Measurements from ENCODE around the gene ARHGAP27. TPM values are rescaled to one million over a fixed set of nuclear protein-coding genes. Genes with fewer than 3 reads are reported as not detected.
A peak's percentile ranks its signal among the peaks of the same experiment; 100 is the strongest.

Gene ARHGAP27
- total RNA-seq, 1 experiment from 2014 or later: 12.9 TPM

DNA sequence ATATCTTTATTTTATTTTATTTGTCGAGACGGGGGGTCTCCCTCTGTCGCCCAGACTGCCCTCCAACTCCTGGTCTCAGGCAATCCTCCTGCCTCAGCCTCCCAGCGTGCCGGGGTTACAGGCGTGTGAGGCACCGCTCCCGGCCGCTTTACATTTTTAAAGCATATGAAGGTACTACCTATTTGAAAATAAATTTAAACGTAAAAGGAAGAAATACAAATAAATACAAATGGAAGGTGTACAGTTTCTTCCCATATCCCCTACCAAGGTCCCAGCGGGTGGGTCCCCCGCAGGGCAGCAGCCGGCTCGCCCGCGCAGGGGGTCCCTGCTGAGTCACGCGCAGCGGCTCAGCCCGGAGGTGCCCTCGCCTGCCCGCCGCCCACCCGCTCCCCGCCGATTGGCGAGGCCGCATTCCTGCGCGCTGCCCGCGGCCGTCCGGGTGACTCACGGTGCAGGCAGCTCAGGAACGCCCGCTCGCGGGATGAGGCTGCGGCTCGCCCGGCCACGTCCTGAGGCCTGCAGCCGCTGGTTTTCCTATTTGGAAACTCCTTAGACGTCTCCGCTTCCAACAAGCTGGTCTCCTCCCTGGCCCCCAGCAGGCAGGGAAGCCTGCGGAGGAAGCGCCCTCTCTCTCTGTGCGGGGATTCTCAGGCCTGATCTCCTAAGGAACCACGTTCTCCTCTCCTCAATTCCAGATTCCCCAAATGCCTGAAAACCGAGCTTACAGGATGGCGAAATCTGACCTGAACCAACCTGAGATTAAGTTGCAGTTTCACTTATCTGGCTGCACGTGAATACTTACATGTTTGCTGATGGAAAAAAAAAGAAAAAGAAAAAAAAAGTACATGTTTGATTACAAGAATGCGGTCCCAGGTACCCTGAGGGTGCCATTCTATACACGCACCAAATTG lies 61.0 kb downstream of the ARHGAP27 start (continued):
- TF ChIP-seq, protein P1, sequence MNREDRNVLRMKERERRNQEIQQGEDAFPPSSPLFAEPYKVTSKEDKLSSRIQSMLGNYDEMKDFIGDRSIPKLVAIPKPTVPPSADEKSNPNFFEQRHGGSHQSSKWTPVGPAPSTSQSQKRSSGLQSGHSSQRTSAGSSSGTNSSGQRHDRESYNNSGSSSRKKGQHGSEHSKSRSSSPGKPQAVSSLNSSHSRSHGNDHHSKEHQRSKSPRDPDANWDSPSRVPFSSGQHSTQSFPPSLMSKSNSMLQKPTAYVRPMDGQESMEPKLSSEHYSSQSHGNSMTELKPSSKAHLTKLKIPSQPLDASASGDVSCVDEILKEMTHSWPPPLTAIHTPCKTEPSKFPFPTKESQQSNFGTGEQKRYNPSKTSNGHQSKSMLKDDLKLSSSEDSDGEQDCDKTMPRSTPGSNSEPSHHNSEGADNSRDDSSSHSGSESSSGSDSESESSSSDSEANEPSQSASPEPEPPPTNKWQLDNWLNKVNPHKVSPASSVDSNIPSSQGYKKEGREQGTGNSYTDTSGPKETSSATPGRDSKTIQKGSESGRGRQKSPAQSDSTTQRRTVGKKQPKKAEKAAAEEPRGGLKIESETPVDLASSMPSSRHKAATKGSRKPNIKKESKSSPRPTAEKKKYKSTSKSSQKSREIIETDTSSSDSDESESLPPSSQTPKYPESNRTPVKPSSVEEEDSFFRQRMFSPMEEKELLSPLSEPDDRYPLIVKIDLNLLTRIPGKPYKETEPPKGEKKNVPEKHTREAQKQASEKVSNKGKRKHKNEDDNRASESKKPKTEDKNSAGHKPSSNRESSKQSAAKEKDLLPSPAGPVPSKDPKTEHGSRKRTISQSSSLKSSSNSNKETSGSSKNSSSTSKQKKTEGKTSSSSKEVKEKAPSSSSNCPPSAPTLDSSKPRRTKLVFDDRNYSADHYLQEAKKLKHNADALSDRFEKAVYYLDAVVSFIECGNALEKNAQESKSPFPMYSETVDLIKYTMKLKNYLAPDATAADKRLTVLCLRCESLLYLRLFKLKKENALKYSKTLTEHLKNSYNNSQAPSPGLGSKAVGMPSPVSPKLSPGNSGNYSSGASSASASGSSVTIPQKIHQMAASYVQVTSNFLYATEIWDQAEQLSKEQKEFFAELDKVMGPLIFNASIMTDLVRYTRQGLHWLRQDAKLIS (CRISPR knock-in tag; IDR thresholded peaks at IDR 0.05; ENCODE audit: borderline replicate concordance): no peak
- TF ChIP-seq, protein P2, sequence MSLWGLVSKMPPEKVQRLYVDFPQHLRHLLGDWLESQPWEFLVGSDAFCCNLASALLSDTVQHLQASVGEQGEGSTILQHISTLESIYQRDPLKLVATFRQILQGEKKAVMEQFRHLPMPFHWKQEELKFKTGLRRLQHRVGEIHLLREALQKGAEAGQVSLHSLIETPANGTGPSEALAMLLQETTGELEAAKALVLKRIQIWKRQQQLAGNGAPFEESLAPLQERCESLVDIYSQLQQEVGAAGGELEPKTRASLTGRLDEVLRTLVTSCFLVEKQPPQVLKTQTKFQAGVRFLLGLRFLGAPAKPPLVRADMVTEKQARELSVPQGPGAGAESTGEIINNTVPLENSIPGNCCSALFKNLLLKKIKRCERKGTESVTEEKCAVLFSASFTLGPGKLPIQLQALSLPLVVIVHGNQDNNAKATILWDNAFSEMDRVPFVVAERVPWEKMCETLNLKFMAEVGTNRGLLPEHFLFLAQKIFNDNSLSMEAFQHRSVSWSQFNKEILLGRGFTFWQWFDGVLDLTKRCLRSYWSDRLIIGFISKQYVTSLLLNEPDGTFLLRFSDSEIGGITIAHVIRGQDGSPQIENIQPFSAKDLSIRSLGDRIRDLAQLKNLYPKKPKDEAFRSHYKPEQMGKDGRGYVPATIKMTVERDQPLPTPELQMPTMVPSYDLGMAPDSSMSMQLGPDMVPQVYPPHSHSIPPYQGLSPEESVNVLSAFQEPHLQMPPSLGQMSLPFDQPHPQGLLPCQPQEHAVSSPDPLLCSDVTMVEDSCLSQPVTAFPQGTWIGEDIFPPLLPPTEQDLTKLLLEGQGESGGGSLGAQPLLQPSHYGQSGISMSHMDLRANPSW (CRISPR knock-in tag; conservative IDR thresholded peaks at IDR 0.05; ENCODE audit: low read depth): no peak
- no peak for TF ChIP-seq TCF7 (CRISPR knock-in tag; IDR thresholded peaks at IDR 0.05; ENCODE audit: low read depth)
- 0 out of 2 replicates have a peak, but pooled peaks have one; percentile 41 for TF ChIP-seq RELA (CRISPR knock-in tag; IDR thresholded peaks at IDR 0.05; ENCODE audit: borderline replicate concordance)
- TF ChIP-seq ZNF423 (CRISPR knock-in tag; IDR thresholded peaks at IDR 0.05): peak; percentile 99
- TF ChIP-seq AR (CRISPR knock-in tag; IDR thresholded peaks at IDR 0.05): no peak
- TF ChIP-seq FOXK1 (CRISPR knock-in tag; IDR thresholded peaks at IDR 0.05): peak; percentile 32; the same call in 1 of the 2 replicates
- TF ChIP-seq ZNF317 (CRISPR knock-in tag; IDR thresholded peaks at IDR 0.05; ENCODE audit: borderline replicate concordance, low read depth): no peak
- no peak for TF ChIP-seq ELF4 (CRISPR knock-in tag; IDR thresholded peaks at IDR 0.05; ENCODE audit: low read depth)
- TF ChIP-seq, protein P3, sequence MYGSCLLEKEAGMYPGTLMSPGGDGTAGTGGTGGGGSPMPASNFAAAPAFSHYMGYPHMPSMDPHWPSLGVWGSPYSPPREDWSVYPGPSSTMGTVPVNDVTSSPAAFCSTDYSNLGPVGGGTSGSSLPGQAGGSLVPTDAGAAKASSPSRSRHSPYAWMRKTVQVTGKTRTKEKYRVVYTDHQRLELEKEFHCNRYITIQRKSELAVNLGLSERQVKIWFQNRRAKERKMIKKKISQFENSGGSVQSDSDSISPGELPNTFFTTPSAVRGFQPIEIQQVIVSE (CRISPR knock-in tag; IDR thresholded peaks at IDR 0.05; ENCODE audit: borderline replicate concordance): no peak
- no peak for TF ChIP-seq CTCF (IDR thresholded peaks at IDR 0.05)
- TF ChIP-seq FOXP1 (CRISPR knock-in tag; IDR thresholded peaks at IDR 0.05; ENCODE audit: borderline replicate concordance): 0 out of 2 replicates have a peak, but pooled peaks have one; percentile 59
- TF ChIP-seq ZNF416 (CRISPR knock-in tag; IDR thresholded peaks at IDR 0.05): no peak
- TF ChIP-seq, protein P4, sequence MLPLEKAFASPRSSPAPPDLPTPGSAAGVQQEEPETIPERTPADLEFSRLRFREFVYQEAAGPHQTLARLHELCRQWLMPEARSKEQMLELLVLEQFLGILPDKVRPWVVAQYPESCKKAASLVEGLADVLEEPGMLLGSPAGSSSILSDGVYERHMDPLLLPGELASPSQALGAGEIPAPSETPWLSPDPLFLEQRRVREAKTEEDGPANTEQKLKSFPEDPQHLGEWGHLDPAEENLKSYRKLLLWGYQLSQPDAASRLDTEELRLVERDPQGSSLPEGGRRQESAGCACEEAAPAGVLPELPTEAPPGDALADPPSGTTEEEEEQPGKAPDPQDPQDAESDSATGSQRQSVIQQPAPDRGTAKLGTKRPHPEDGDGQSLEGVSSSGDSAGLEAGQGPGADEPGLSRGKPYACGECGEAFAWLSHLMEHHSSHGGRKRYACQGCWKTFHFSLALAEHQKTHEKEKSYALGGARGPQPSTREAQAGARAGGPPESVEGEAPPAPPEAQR (CRISPR knock-in tag; IDR thresholded peaks at IDR 0.05): no peak
- TF ChIP-seq, protein P5, sequence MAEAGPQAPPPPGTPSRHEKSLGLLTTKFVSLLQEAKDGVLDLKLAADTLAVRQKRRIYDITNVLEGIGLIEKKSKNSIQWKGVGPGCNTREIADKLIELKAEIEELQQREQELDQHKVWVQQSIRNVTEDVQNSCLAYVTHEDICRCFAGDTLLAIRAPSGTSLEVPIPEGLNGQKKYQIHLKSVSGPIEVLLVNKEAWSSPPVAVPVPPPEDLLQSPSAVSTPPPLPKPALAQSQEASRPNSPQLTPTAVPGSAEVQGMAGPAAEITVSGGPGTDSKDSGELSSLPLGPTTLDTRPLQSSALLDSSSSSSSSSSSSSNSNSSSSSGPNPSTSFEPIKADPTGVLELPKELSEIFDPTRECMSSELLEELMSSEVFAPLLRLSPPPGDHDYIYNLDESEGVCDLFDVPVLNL (CRISPR knock-in tag; IDR thresholded peaks at IDR 0.05; ENCODE audit: borderline replicate concordance, low read depth): no peak
- TF ChIP-seq E2F5 (CRISPR knock-in tag; IDR thresholded peaks at IDR 0.05): 0 out of 2 replicates have a peak, but pooled peaks have one; percentile 42
- no peak for TF ChIP-seq NR2C2 (CRISPR knock-in tag; IDR thresholded peaks at IDR 0.05)
- TF ChIP-seq ZBTB43 (CRISPR knock-in tag; IDR thresholded peaks at IDR 0.05): peak; percentile 62; the same call in 1 of the 2 replicates
- TF ChIP-seq SMAD3 (CRISPR knock-in tag; IDR thresholded peaks at IDR 0.05; ENCODE audit: borderline replicate concordance): no peak

Measured in WTC11 (cell line).